ENCODE measurements around the gene FTCDNL1.

Gene FTCDNL1

GRCh38 chr2:199738727-199739412 lies 112.1 kb downstream of the FTCDNL1 start:
- no peak for DNase-seq

- DNase-seq = no peak
Measured at GRCh38 chr2:199734651-199735050, 116.3 kb downstream of the FTCDNL1 start.

- DNase-seq = no peak
Measured at GRCh38 chr2:199734011-199734410, 117.0 kb downstream of the FTCDNL1 start.

GRCh38 chr2:199727801-199728200 lies 123.2 kb downstream of the FTCDNL1 start:
- DNase-seq = no peak

GRCh38 chr2:199727306-199727705 lies 123.7 kb downstream of the FTCDNL1 start:
- DNase-seq = no peak

GRCh38 chr2:199718074-199718473 lies 132.9 kb downstream of the FTCDNL1 start:
- no peak for DNase-seq

- no peak for DNase-seq
Measured at GRCh38 chr2:199717587-199717907, 133.4 kb downstream of the FTCDNL1 start.

GRCh38 chr2:199716807-199717586 lies 134.0 kb downstream of the FTCDNL1 start:
- no peak for DNase-seq

GRCh38 chr2:199713746-199714145 lies 137.2 kb downstream of the FTCDNL1 start:
- DNase-seq = no peak

GRCh38 chr2:199710551-199710950 lies 140.4 kb downstream of the FTCDNL1 start:
- no peak for DNase-seq
